ENCODE results near the gene CCDC33.

DNA sequence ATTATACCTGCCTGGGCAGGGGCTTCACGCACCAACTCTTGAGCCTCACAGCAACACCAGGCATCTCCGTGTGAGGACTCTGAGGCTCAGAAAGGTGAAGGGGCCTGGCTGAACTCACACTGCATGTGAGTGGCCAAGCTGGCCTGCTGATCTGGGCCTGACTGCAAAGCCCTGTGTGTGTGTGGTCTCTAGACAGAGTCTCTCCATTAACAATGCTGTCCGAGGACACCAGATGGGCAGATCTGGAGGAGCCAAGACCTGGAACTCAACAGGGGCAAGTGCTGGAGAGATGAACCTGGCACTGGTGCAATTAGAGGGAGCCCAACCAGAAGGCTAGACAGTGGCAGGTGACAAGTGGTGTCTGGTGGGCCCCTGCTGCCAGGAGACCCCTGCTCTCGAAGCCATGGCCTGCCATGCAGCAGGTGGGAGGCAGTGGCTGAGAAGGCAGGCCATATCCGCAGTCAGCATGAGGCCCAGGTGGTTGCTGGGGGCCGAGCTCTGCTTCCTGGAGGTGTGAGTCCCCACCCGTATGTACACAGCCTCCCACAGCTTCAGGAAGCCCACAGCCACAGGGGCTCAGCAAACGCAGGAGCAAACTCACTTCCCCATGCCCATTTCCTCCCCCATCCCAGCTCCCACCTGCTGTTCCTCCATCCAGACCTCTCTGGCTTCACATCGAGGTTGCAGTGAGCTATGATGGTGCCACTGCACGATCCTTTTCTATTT, 92.4 kb downstream of the CCDC33 start:
- TF ChIP-seq POLR2A (IDR thresholded peaks at IDR 0.05; ENCODE audit: low read depth, low read length) = no peak
- TF ChIP-seq, protein P1, sequence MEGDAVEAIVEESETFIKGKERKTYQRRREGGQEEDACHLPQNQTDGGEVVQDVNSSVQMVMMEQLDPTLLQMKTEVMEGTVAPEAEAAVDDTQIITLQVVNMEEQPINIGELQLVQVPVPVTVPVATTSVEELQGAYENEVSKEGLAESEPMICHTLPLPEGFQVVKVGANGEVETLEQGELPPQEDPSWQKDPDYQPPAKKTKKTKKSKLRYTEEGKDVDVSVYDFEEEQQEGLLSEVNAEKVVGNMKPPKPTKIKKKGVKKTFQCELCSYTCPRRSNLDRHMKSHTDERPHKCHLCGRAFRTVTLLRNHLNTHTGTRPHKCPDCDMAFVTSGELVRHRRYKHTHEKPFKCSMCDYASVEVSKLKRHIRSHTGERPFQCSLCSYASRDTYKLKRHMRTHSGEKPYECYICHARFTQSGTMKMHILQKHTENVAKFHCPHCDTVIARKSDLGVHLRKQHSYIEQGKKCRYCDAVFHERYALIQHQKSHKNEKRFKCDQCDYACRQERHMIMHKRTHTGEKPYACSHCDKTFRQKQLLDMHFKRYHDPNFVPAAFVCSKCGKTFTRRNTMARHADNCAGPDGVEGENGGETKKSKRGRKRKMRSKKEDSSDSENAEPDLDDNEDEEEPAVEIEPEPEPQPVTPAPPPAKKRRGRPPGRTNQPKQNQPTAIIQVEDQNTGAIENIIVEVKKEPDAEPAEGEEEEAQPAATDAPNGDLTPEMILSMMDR (IDR thresholded peaks at IDR 0.05; ENCODE audit: extremely low read depth in 1 of 2, insufficient read depth in 1 of 2, low read depth in 1 of 2, low read length in 2 of 2) = no peak
- TF ChIP-seq, protein P2, sequence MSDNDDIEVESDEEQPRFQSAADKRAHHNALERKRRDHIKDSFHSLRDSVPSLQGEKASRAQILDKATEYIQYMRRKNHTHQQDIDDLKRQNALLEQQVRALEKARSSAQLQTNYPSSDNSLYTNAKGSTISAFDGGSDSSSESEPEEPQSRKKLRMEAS (IDR thresholded peaks at IDR 0.05; ENCODE audit: insufficient read depth, insufficient read length) = no peak
- no peak for TF ChIP-seq POLR2AphosphoS5 (IDR thresholded peaks at IDR 0.05; ENCODE audit: insufficient read depth, low read depth, low read length)
- TF ChIP-seq EZH2 (IDR thresholded peaks at IDR 0.05; ENCODE audit: borderline replicate concordance, low read depth, low read length, severe bottlenecking) = no peak
- TF ChIP-seq FOS (IDR thresholded peaks at IDR 0.05; ENCODE audit: borderline replicate concordance, insufficient read depth, low read length) = no peak
- no peak for TF ChIP-seq GATA2 (IDR thresholded peaks at IDR 0.05; ENCODE audit: insufficient read depth, insufficient read length, low read depth, low read length)

Measured in endothelial cell of umbilical vein (primary cell).